ENCODE data around the gene PALB2. TPM values are rescaled to one million over a fixed set of nuclear protein-coding genes. Genes with fewer than 3 reads are reported as not detected.
A peak's percentile ranks its signal among the peaks of the same experiment; 100 is the strongest.
"Not testable (repeated sequence)": the region's sequence is repeated elsewhere in the genome, so short reads cannot be mapped to it uniquely, and the experiment has no call there.

PALB2 gene
- total RNA-seq, 2 donors from 2014 or later: 21.6 to 22.9 TPM

GRCh38 chr16:23597003-23597756 is 43.9 kb downstream of the PALB2 start:
- DNase-seq (ENCODE audit: low spot score in 2 of 2) (peak in 1 of 2 donors; percentile 7), ATAC-seq (no peak)
- Mint-ChIP-seq H3K9me3 (no peaks in the 10 kb centered on the region), H3K36me3 (peaks cover 0 to 4% of the 10 kb centered on the region in 2 donors), H3K27ac (peak overlapping the region; percentile 39 to 73)

GRCh38 chr16:23595951-23596720 is 45.0 kb downstream of the PALB2 start, which contains the start of gene NDUFAB1:
Gene NDUFAB1 (minus strand): TSS chr16:23596316. CDS start chr16:23596290, 26 bp downstream.
- peaks cover 0 to 11% of the 10 kb centered on the region in 2 donors for H3K36me3 Mint-ChIP-seq
- H3K9me3 Mint-ChIP-seq: no peaks in the 10 kb centered on the region
- peak within 1 kb of the TSS; percentile 73 to 82 for H3K27ac Mint-ChIP-seq
- DNase-seq (ENCODE audit: low spot score in 2 of 2) (peak; percentile 92 to 97), ATAC-seq (peak; percentile 99)

GRCh38 chr16:23595246-23595950 is 45.7 kb downstream of the PALB2 start:
- peak in 1 of 2 donors; percentile 57 for DNase-seq (ENCODE audit: low spot score in 2 of 2)
- Mint-ChIP-seq H3K27ac (peak overlapping the region; percentile 73 to 82), H3K36me3 (peaks cover 0 to 11% of the 10 kb centered on the region in 2 donors), H3K9me3 (no peaks in the 10 kb centered on the region)
- no peak for ATAC-seq

GRCh38 chr16:23594186-23594585 is 46.9 kb downstream of the PALB2 start:
- no peak for ATAC-seq
- no peak for DNase-seq (ENCODE audit: low spot score in 2 of 2)
- H3K9me3 Mint-ChIP-seq: no peaks in the 10 kb centered on the region
- peaks cover 4 to 11% of the 10 kb centered on the region in 2 donors for H3K36me3 Mint-ChIP-seq
- H3K27ac Mint-ChIP-seq: peak overlapping the region in 1 of 2 donors; percentile 68

- DNase-seq (ENCODE audit: low spot score in 2 of 2) (no peak), ATAC-seq (no peak)
- Mint-ChIP-seq H3K9me3 (no peaks in the 10 kb centered on the region), H3K36me3 (peaks cover 6 to 7% of the 10 kb centered on the region in 2 donors), H3K27ac (no peak overlapping the region)
Measured at GRCh38 chr16:23590181-23590580, 50.9 kb downstream of the PALB2 start.

GRCh38 chr16:23587726-23588125 is 53.4 kb downstream of the PALB2 start:
- ATAC-seq: no peak
- H3K9me3 Mint-ChIP-seq: no peaks in the 10 kb centered on the region
- H3K27ac Mint-ChIP-seq: peak overlapping the region in 1 of 2 donors; percentile 50
- DNase-seq (ENCODE audit: low spot score in 2 of 2): no peak
- H3K36me3 Mint-ChIP-seq: peaks cover 11 to 12% of the 10 kb centered on the region in 2 donors

GRCh38 chr16:23584186-23585076 is 56.7 kb downstream of the PALB2 start:
- Mint-ChIP-seq H3K9me3 (no peaks in the 10 kb centered on the region), H3K36me3 (peaks cover 5 to 17% of the 10 kb centered on the region in 2 donors), H3K27ac (peak overlapping the region in 1 of 2 donors; percentile 5)
- DNase-seq (ENCODE audit: low spot score in 2 of 2): no peak
- no peak for ATAC-seq

- H3K36me3 Mint-ChIP-seq: peaks cover 5 to 13% of the 10 kb centered on the region in 2 donors
- H3K27ac Mint-ChIP-seq; DNase-seq (ENCODE audit: low spot score in 2 of 2); H3K9me3 Mint-ChIP-seq; ATAC-seq: not testable (repeated sequence)
Measured at GRCh38 chr16:23583271-23583670, 57.8 kb downstream of the PALB2 start.

- H3K27ac Mint-ChIP-seq: peak overlapping the region in 1 of 2 donors; percentile 29
- H3K9me3 Mint-ChIP-seq: no peaks in the 10 kb centered on the region
- ATAC-seq (no peak), DNase-seq (ENCODE audit: low spot score in 2 of 2) (no peak)
- H3K36me3 Mint-ChIP-seq: peaks cover 5 to 13% of the 10 kb centered on the region in 2 donors
Measured at GRCh38 chr16:23581764-23582163, 59.3 kb downstream of the PALB2 start.

GRCh38 chr16:23580391-23580790 is 60.7 kb downstream of the PALB2 start:
- Mint-ChIP-seq H3K27ac (peak overlapping the region in 1 of 2 donors; percentile 36), H3K9me3 (no peaks in the 10 kb centered on the region), H3K36me3 (peaks cover 5 to 13% of the 10 kb centered on the region in 2 donors)
- DNase-seq (ENCODE audit: low spot score in 2 of 2) (no peak), ATAC-seq (no peak)

- Mint-ChIP-seq H3K27ac (peak overlapping the region in 1 of 2 donors; percentile 30), H3K9me3 (no peaks in the 10 kb centered on the region), H3K36me3 (peaks cover 3 to 12% of the 10 kb centered on the region in 2 donors)
- ATAC-seq (no peak), DNase-seq (ENCODE audit: low spot score in 2 of 2) (no peak)
Measured at GRCh38 chr16:23579371-23579770, 61.7 kb downstream of the PALB2 start.

- Mint-ChIP-seq H3K36me3 (peaks cover 0 to 8% of the 10 kb centered on the region in 2 donors), H3K9me3 (no peaks in the 10 kb centered on the region), H3K27ac (peak overlapping the region in 1 of 2 donors; percentile 66)
- DNase-seq (ENCODE audit: low spot score in 2 of 2) (no peak), ATAC-seq (no peak)
Measured at GRCh38 chr16:23578101-23578830, 62.8 kb downstream of the PALB2 start.

GRCh38 chr16:23577493-23577892 is 63.6 kb downstream of the PALB2 start:
- peaks cover 0 to 8% of the 10 kb centered on the region in 2 donors for H3K36me3 Mint-ChIP-seq
- peak overlapping the region; percentile 39 to 66 for H3K27ac Mint-ChIP-seq
- no peaks in the 10 kb centered on the region for H3K9me3 Mint-ChIP-seq
- DNase-seq (ENCODE audit: low spot score in 2 of 2) (no peak), ATAC-seq (no peak)

- H3K27ac Mint-ChIP-seq: no peak overlapping the region
- ATAC-seq (peak in 1 of 2 donors; percentile 38), DNase-seq (ENCODE audit: low spot score in 2 of 2) (no peak)
- peaks cover 0 to 8% of the 10 kb centered on the region in 2 donors for H3K36me3 Mint-ChIP-seq
- H3K9me3 Mint-ChIP-seq: no peaks in the 10 kb centered on the region
Measured at GRCh38 chr16:23575834-23576233, 65.3 kb downstream of the PALB2 start.

GRCh38 chr16:23573817-23574216 is 67.3 kb downstream of the PALB2 start:
- ATAC-seq (no peak), DNase-seq (ENCODE audit: low spot score in 2 of 2) (no peak)
- Mint-ChIP-seq H3K27ac (no peak overlapping the region), H3K36me3 (peaks cover 4 to 6% of the 10 kb centered on the region in 2 donors), H3K9me3 (no peaks in the 10 kb centered on the region)

All from activated naive CD4-positive, alpha-beta T cell treated with anti-CD3 and anti-CD28 coated beads, Interleukin-2, amount 50 U/mL, for 72 hours (primary cell).